ENCODE results near the gene WDSUB1. TPM values are rescaled to one million over a fixed set of nuclear protein-coding genes. Genes with fewer than 3 reads are reported as not detected.
A peak's percentile ranks its signal among the peaks of the same experiment; 100 is the strongest.

The WDSUB1 gene
- total RNA-seq, 3 donors from 2014 or later = 7.5 to 12.5 (median 9.1) TPM

GRCh38 chr2:159251296-159252173 is 35.0 kb downstream of the WDSUB1 start:
- Histone ChIP-seq H3K36me3 (ENCODE audit: low read depth) (no peaks in the 10 kb centered on the region), H3K4me3 (no peak overlapping the region), H3K4me1 (ENCODE audit: low read depth) (no peaks in the 10 kb centered on the region), H3K9me3 (no peaks in the 10 kb centered on the region)
- no peak for ATAC-seq
- intact Hi-C loops (cut with DNase I, micrococcal nuclease) = no loop called here
- TF ChIP-seq CTCF (IDR thresholded peaks at IDR 0.05) = no peak
- no peak for DNase-seq

GRCh38 chr2:159249990-159250715 is 36.4 kb downstream of the WDSUB1 start:
- intact Hi-C loops (cut with DNase I, micrococcal nuclease) = no loop called here
- Histone ChIP-seq H3K4me1 (ENCODE audit: low read depth) (no peaks in the 10 kb centered on the region), H3K9me3 (no peaks in the 10 kb centered on the region), H3K36me3 (ENCODE audit: low read depth) (no peaks in the 10 kb centered on the region), H3K4me3 (no peak overlapping the region)
- TF ChIP-seq CTCF (IDR thresholded peaks at IDR 0.05) = no peak
- DNase-seq (peak in 2 of 3 donors; percentile 48 to 82), ATAC-seq (peak; percentile 98)

- TF ChIP-seq CTCF (IDR thresholded peaks at IDR 0.05) = no peak
- intact Hi-C loops (cut with DNase I, micrococcal nuclease) = no loop called here
- Histone ChIP-seq H3K36me3 (ENCODE audit: low read depth) (no peaks in the 10 kb centered on the region), H3K4me1 (ENCODE audit: low read depth) (no peaks in the 10 kb centered on the region), H3K4me3 (no peak overlapping the region), H3K9me3 (no peaks in the 10 kb centered on the region)
- ATAC-seq = no peak
- no peak for DNase-seq
Measured at GRCh38 chr2:159246325-159246988, 40.0 kb downstream of the WDSUB1 start.

- H3K36me3 ChIP-seq (ENCODE audit: low read depth) = no peaks in the 10 kb centered on the region
- DNase-seq = no peak
- ATAC-seq = no peak
- no peaks in the 10 kb centered on the region for H3K4me1 ChIP-seq (ENCODE audit: low read depth)
- TF ChIP-seq CTCF (IDR thresholded peaks at IDR 0.05) = no peak
- no peaks in the 10 kb centered on the region for H3K9me3 ChIP-seq
- intact Hi-C loops (cut with DNase I, micrococcal nuclease) = no loop called here
- H3K4me3 ChIP-seq = no peak overlapping the region
Measured at GRCh38 chr2:159243529-159243928, 43.0 kb downstream of the WDSUB1 start.

- H3K36me3 ChIP-seq (ENCODE audit: low read depth) = no peaks in the 10 kb centered on the region
- no peak for TF ChIP-seq CTCF (IDR thresholded peaks at IDR 0.05)
- DNase-seq (no peak), ATAC-seq (no peak)
- intact Hi-C loops (cut with DNase I, micrococcal nuclease) = no loop called here
- H3K4me3 ChIP-seq = no peak overlapping the region
- H3K9me3 ChIP-seq = no peaks in the 10 kb centered on the region
- no peaks in the 10 kb centered on the region for H3K4me1 ChIP-seq (ENCODE audit: low read depth)
Measured at GRCh38 chr2:159234868-159235267, 51.6 kb downstream of the WDSUB1 start.
